GM23338 (cell line): Measurements from ENCODE around the gene RAD51B. TPM values are rescaled to one million over a fixed set of nuclear protein-coding genes. Genes with fewer than 3 reads are reported as not detected.

Experiments used
- ATAC-seq: fragments of 200-7000 bp; cut with Tn5 transposase; 3 replicates; pipeline ENCODE4 v1.9.1; 2020
- DNase-seq: peaks from one replicate; pipeline ENCODE4 v3.0.0-alpha.2; 2015; ENCODE audit warnings: low spot score
- H2AFZ ChIP-seq: fragments of 200-600 bp; sonication (generic); 2 replicates; pipeline ENCODE4 v1.8.0; 2016; ENCODE audit warnings: antibody characterized with exemption, mild to moderate bottlenecking, moderate library complexity
- H3F3A ChIP-seq: fragments of 200-600 bp; sonication (generic); replicated peaks from 2 replicates; pipeline ENCODE4 v1.8.0; 2017; ENCODE audit warnings: antibody characterized with exemption, mixed run types, low read depth
- H3K27ac ChIP-seq: fragments of 200-600 bp; sonication (generic); 2 replicates; pipeline ENCODE4 v1.6.1; 2016; ENCODE audit warnings: low read depth
- H3K27me3 ChIP-seq: fragments of 200-600 bp; sonication (generic); 2 replicates; pipeline ENCODE4 v1.8.0; 2016; ENCODE audit warnings: mild to moderate bottlenecking, mixed run types, moderate library complexity; ENCODE audit not compliant: insufficient read depth
- H3K36me3 ChIP-seq: fragments of 200-600 bp; sonication (generic); 2 replicates; pipeline ENCODE4 v1.8.0; 2016; ENCODE audit warnings: mild to moderate bottlenecking; ENCODE audit not compliant: insufficient read depth
- H3K4me1 ChIP-seq: fragments of 200-600 bp; sonication (generic); 2 replicates; pipeline ENCODE4 v1.8.0; 2016; ENCODE audit warnings: mild to moderate bottlenecking, moderate library complexity; ENCODE audit not compliant: insufficient read depth
- H3K4me2 ChIP-seq: fragments of 200-600 bp; sonication (generic); 2 replicates; pipeline ENCODE4 v1.7.1; 2017; ENCODE audit warnings: mixed run types
- H3K4me3 ChIP-seq: fragments of 200-600 bp; sonication (generic); 2 replicates; pipeline ENCODE4 v1.6.1; 2016; ENCODE audit warnings: mixed run types
- H3K79me2 ChIP-seq: fragments of 200-600 bp; sonication (generic); replicated peaks from 2 replicates; pipeline ENCODE4 v1.8.0; 2017; ENCODE audit warnings: mild to moderate bottlenecking; ENCODE audit not compliant: insufficient read depth
- H3K9me2 ChIP-seq: fragments of 200-600 bp; sonication (generic); 2 replicates; pipeline ENCODE4 v1.8.0; 2017; ENCODE audit not compliant: insufficient read depth
- H4K20me1 ChIP-seq: fragments of 200-600 bp; sonication (generic); replicated peaks from 2 replicates; pipeline ENCODE4 v1.8.0; 2017; ENCODE audit warnings: mild to moderate bottlenecking; ENCODE audit not compliant: insufficient read depth
- H3K27ac Mint-ChIP-seq: 2 replicates; pipeline ENCODE4 v1.8.0; 2020; ENCODE audit warnings: inconsistent platforms, mild to moderate bottlenecking, moderate library complexity, mixed read lengths
- H3K27me3 Mint-ChIP-seq: 3 replicates; pipeline ENCODE4 v1.8.0; 2022; ENCODE audit warnings: low read depth, mild to moderate bottlenecking, moderate library complexity, mixed read lengths, inconsistent platforms; ENCODE audit not compliant: insufficient read depth, poor library complexity
- H3K36me3 Mint-ChIP-seq: 3 replicates; pipeline ENCODE4 v1.8.0; 2021; ENCODE audit warnings: low read depth, mild to moderate bottlenecking, inconsistent platforms, moderate library complexity, mixed read lengths
- H3K4me1 Mint-ChIP-seq: 3 replicates; pipeline ENCODE4 v1.8.0; 2020; ENCODE audit warnings: mild to moderate bottlenecking, inconsistent platforms, mixed read lengths
- H3K4me3 Mint-ChIP-seq: 3 replicates; pipeline ENCODE4 v1.8.0; 2021; ENCODE audit warnings: moderate library complexity, mild to moderate bottlenecking, inconsistent platforms, mixed read lengths
- H3K9me3 Mint-ChIP-seq: 3 replicates; pipeline ENCODE4 v1.8.0; 2020; ENCODE audit warnings: moderate library complexity, mild to moderate bottlenecking, inconsistent platforms, mixed read lengths
- CREB1 ChIP-seq: fragments of 250-450 bp; sonication (Bioruptor Pico); IDR thresholded peaks from 2 replicates; pipeline ENCODE4 v1.5.0; 2020; ENCODE audit warnings: low read depth, mild to moderate bottlenecking, moderate library complexity
- EZH2phosphoT487 ChIP-seq: fragments of 200-600 bp; sonication (generic); IDR thresholded peaks from one replicate; pipeline ENCODE4 v1.8.1; 2018; ENCODE audit warnings: antibody characterized with exemption; ENCODE audit not compliant: unreplicated experiment
- JUNB ChIP-seq: IDR thresholded peaks from one replicate; pipeline ENCODE4 v1.6.1; 2016; ENCODE audit warnings: antibody characterized with exemption; ENCODE audit not compliant: unreplicated experiment
- NANOG ChIP-seq: IDR thresholded peaks from 2 replicates; pipeline ENCODE4 v1.6.1; 2016; ENCODE audit warnings: antibody characterized with exemption, borderline replicate concordance
- POLR2AphosphoS5 ChIP-seq: IDR thresholded peaks from 2 replicates; pipeline ENCODE4 v1.6.1; 2016; ENCODE audit warnings: antibody characterized with exemption, low read depth
- STAT1 ChIP-seq: IDR thresholded peaks from one replicate; pipeline ENCODE4 v1.6.1; 2016; ENCODE audit warnings: antibody characterized with exemption; ENCODE audit not compliant: unreplicated experiment
- ZNF114 ChIP-seq: fragments of 250-450 bp; sonication (Bioruptor Pico); IDR thresholded peaks from 2 replicates; pipeline ENCODE4 v1.5.0; 2020; ENCODE audit warnings: mild to moderate bottlenecking, moderate library complexity
- ZNF331 ChIP-seq: fragments of 250-450 bp; sonication (Bioruptor Pico); IDR thresholded peaks from 2 replicates; pipeline ENCODE4 v1.5.0; 2020; ENCODE audit warnings: low read depth, mild to moderate bottlenecking, moderate library complexity
- ZNF462 ChIP-seq: fragments of 250-450 bp; sonication (Bioruptor Pico); IDR thresholded peaks from 2 replicates; pipeline ENCODE4 v1.5.0; 2020; ENCODE audit warnings: mild to moderate bottlenecking, moderate library complexity
- polyA plus RNA-seq: library from polyadenylated mRNA; unstranded; fragments of >200 nt; fragmentation: Nextera tagmentation; extraction: Ambion mirVana; gene quantifications from 2 replicates; pipeline ENCODE4 v1.2.1, GENCODE V29; 2016
- total RNA-seq: library from RNA; depleted of rRNA; stranded (reverse); fragments of >200 nt; shearing (Covaris generic); gene quantifications from 2 replicates; pipeline ENCODE4 v1.2.3, GENCODE V29; 2014

Gene RAD51B
- total and polyA plus RNA-seq, 2 experiments from 2014 or later: 15.7 to 29.1 TPM

- TF ChIP-seq ZNF462 (CRISPR knock-in tag): no peak
- TF ChIP-seq NANOG: no peak
- no peak for TF ChIP-seq JUNB
- no peak for TF ChIP-seq ZNF331 (CRISPR knock-in tag)
- no peak for TF ChIP-seq CREB1 (CRISPR knock-in tag)
These were observed 459.8 kb downstream of the RAD51B start (continued) for GRCh38 chr14:68279437-68279720.

- ATAC-seq (no peak), DNase-seq (no peak)
- Histone ChIP-seq H3K4me1 (peaks cover 3% of the 10 kb centered on the region; the same call in 1 of the 2 replicates), H3K27ac (no peak overlapping the region), H3K36me3 (no peaks in the 10 kb centered on the region), H3K4me3 (no peak overlapping the region), H3K4me2 (no peak overlapping the region), H3K9me2 (0 out of 2 replicates have a peak, but pooled peaks cover 3% of the 10 kb centered on the region), H3K79me2 (no peaks in the 10 kb centered on the region), H4K20me1 (no peaks in the 10 kb centered on the region), H3F3A (no peaks in the 10 kb centered on the region), H2AFZ (no peak overlapping the region), H3K27me3 (no peaks in the 10 kb centered on the region)
- Mint-ChIP-seq H3K9me3 (no peaks in the 10 kb centered on the region), H3K4me3 (no peak overlapping the region), H3K27me3 (peaks cover 5% of the 10 kb centered on the region), H3K27ac (no peak overlapping the region), H3K36me3 (no peaks in the 10 kb centered on the region), H3K4me1 (peaks cover 25% of the 10 kb centered on the region)
- no peak for TF ChIP-seq POLR2AphosphoS5
- no peak for TF ChIP-seq STAT1
- no peak for TF ChIP-seq EZH2phosphoT487
- TF ChIP-seq NANOG: no peak
- TF ChIP-seq ZNF114: no peak
These were observed 460.2 kb downstream of the RAD51B start for GRCh38 chr14:68279777-68280233.
